ENCODE measurements around the gene HIPK4.

HIPK4 gene

GRCh38 chr19:40367577-40368434 lies 22.2 kb downstream of the HIPK4 start:
- no peak for DNase-seq (ENCODE audit: low spot score)

GRCh38 chr19:40366697-40367561 lies 23.1 kb downstream of the HIPK4 start:
- peak; percentile 29 for DNase-seq (ENCODE audit: low spot score)

- DNase-seq (ENCODE audit: low spot score): peak; percentile 93
These were observed 24.2 kb downstream of the HIPK4 start for GRCh38 chr19:40365613-40366401.

GRCh38 chr19:40365010-40365409 lies 25.0 kb downstream of the HIPK4 start:
- no peak for DNase-seq (ENCODE audit: low spot score)

- DNase-seq (ENCODE audit: low spot score): no peak
These were observed 26.9 kb downstream of the HIPK4 start for GRCh38 chr19:40363069-40363468.

GRCh38 chr19:40362160-40362559 lies 27.8 kb downstream of the HIPK4 start:
- DNase-seq (ENCODE audit: low spot score): no peak

GRCh38 chr19:40360708-40361241 lies 29.2 kb downstream of the HIPK4 start:
- DNase-seq (ENCODE audit: low spot score): no peak

- no peak for DNase-seq (ENCODE audit: low spot score)
These were observed 29.8 kb downstream of the HIPK4 start for GRCh38 chr19:40360020-40360707.

- DNase-seq (ENCODE audit: low spot score): no peak
These were observed 31.2 kb downstream of the HIPK4 start for GRCh38 chr19:40358773-40359172.

- DNase-seq (ENCODE audit: low spot score): no peak
These were observed 32.3 kb downstream of the HIPK4 start for GRCh38 chr19:40357640-40358039.

GRCh38 chr19:40356681-40357595 lies 33.0 kb downstream of the HIPK4 start:
- DNase-seq (ENCODE audit: low spot score): no peak

GRCh38 chr19:40355975-40356680 lies 33.9 kb downstream of the HIPK4 start:
- no peak for DNase-seq (ENCODE audit: low spot score)

- DNase-seq (ENCODE audit: low spot score): peak; percentile 65
These were observed 40.9 kb downstream of the HIPK4 start for GRCh38 chr19:40348961-40349507.

- peak; percentile 100 for DNase-seq (ENCODE audit: low spot score)
These were observed 41.7 kb downstream of the HIPK4 start, which contains the start of the genes C19orf47 and PLD3 for GRCh38 chr19:40348125-40348913. C19orf47 (minus strand) TSS chr19:40348397; CDS start chr19:40341857, 6,540 bp downstream. PLD3 (plus strand) TSS chr19:40348695; CDS start chr19:40366484, 17,789 bp downstream.

GRCh38 chr19:40344422-40344821 lies 45.6 kb downstream of the HIPK4 start:
- no peak for DNase-seq (ENCODE audit: low spot score)

- no peak for DNase-seq (ENCODE audit: low spot score)
These were observed 47.2 kb downstream of the HIPK4 start for GRCh38 chr19:40342644-40343311.

All from AG08396 (cell line).